ENCODE measurements around the gene CEP85L.
"Not testable (repeated sequence)": the region's sequence is repeated elsewhere in the genome, so short reads cannot be mapped to it uniquely, and the experiment has no call there.

The CEP85L gene

GRCh38 chr6:118434147-118434546, 217.2 kb downstream of the CEP85L start:
- DNase-seq (ENCODE audit: low read depth in 2 of 2, low spot score in 1 of 2), result not testable (repeated sequence)

GRCh38 chr6:118421312-118421711, 230.1 kb downstream of the CEP85L start:
- not testable (repeated sequence) for DNase-seq (ENCODE audit: low read depth in 2 of 2, low spot score in 1 of 2)

GRCh38 chr6:118419448-118420394, 231.7 kb downstream of the CEP85L start:
- DNase-seq (ENCODE audit: low read depth in 2 of 2, low spot score in 1 of 2), result no peak

All from stimulated activated CD8-positive, alpha-beta memory T cell treated with anti-CD3 and anti-CD28 coated beads, Interleukin-4, amount 100 ng/mL, for 4 hours (primary cell).